HEK293 (cell line): ENCODE measurements around the gene PLPPR2.

Experiments used
- EGR2 ChIP-seq: fragments of 450-650 bp; formaldehyde crosslinking; IDR thresholded peaks from 2 replicates; pipeline ENCODE4 v1.5.1; 2016; ENCODE audit warnings: low read depth, missing biosample characterization, missing genetic modification characterization
- GLIS1 ChIP-seq: fragments of 450-650 bp; formaldehyde crosslinking; IDR thresholded peaks from 2 replicates; pipeline ENCODE4 v1.5.1; 2016; ENCODE audit warnings: missing biosample characterization, missing genetic modification characterization
- HOXA7 ChIP-seq: sonication (generic); formaldehyde crosslinking; IDR thresholded peaks from 2 replicates; pipeline ENCODE4 v1.8.1; 2022; ENCODE audit warnings: missing genetic modification reagents, borderline replicate concordance
- HOXD13 ChIP-seq: sonication (generic); formaldehyde crosslinking; IDR thresholded peaks from 2 replicates; pipeline ENCODE4 v1.8.0; 2022; ENCODE audit warnings: missing genetic modification reagents, borderline replicate concordance
- IKZF3 ChIP-seq: fragments of 450-650 bp; IDR thresholded peaks from 2 replicates; pipeline ENCODE4 v1.5.0; 2018; ENCODE audit warnings: missing biosample characterization, mild to moderate bottlenecking, missing genetic modification characterization, moderate library complexity
- KLF1 ChIP-seq: fragments of 450-650 bp; formaldehyde crosslinking; IDR thresholded peaks from 2 replicates; pipeline ENCODE4 v1.5.1; 2016; ENCODE audit warnings: missing biosample characterization, missing genetic modification characterization
- REPIN1 ChIP-seq: fragments of 450-650 bp; formaldehyde crosslinking; IDR thresholded peaks from 2 replicates; pipeline ENCODE4 v1.5.1; 2017; ENCODE audit warnings: missing biosample characterization, missing genetic modification characterization, low read depth
- SALL2 ChIP-seq: fragments of 450-650 bp; formaldehyde crosslinking; IDR thresholded peaks from 2 replicates; pipeline ENCODE4 v1.5.0; 2017; ENCODE audit warnings: missing biosample characterization, mild to moderate bottlenecking, missing genetic modification characterization, borderline replicate concordance
- SP2 ChIP-seq: fragments of 450-650 bp; formaldehyde crosslinking; IDR thresholded peaks from 2 replicates; pipeline ENCODE4 v1.5.1; 2016; ENCODE audit warnings: missing biosample characterization, missing genetic modification characterization
- TRIM28 ChIP-seq: IDR thresholded peaks from 2 replicates; pipeline ENCODE4 v1.6.1; 2011; ENCODE audit warnings: low read length, control low read depth, borderline replicate concordance
- ZBTB48 ChIP-seq: fragments of 450-650 bp; formaldehyde crosslinking; IDR thresholded peaks from 2 replicates; pipeline ENCODE4 v1.5.1; 2016; ENCODE audit warnings: missing biosample characterization, missing genetic modification characterization
- ZFP69B ChIP-seq: fragments of 450-650 bp; formaldehyde crosslinking; IDR thresholded peaks from 2 replicates; pipeline ENCODE4 v1.5.1; 2016; ENCODE audit warnings: missing biosample characterization, missing genetic modification characterization
- ZNF10 ChIP-seq: fragments of 450-650 bp; formaldehyde crosslinking; IDR thresholded peaks from 2 replicates; pipeline ENCODE4 v1.5.1; 2017; ENCODE audit warnings: missing biosample characterization, missing genetic modification characterization
- ZNF114 ChIP-seq: fragments of 450-650 bp; formaldehyde crosslinking; IDR thresholded peaks from 2 replicates; pipeline ENCODE4 v1.5.0; 2017; ENCODE audit warnings: missing biosample characterization, missing genetic modification characterization
- ZNF140 ChIP-seq: fragments of 450-650 bp; formaldehyde crosslinking; IDR thresholded peaks from 2 replicates; pipeline ENCODE4 v1.5.1; 2016; ENCODE audit warnings: missing biosample characterization, missing genetic modification characterization
- ZNF174 ChIP-seq: fragments of 450-650 bp; formaldehyde crosslinking; IDR thresholded peaks from 2 replicates; pipeline ENCODE4 v1.5.0; 2017; ENCODE audit warnings: missing biosample characterization, mild to moderate bottlenecking, missing genetic modification characterization
- ZNF2 ChIP-seq: fragments of 450-650 bp; formaldehyde crosslinking; IDR thresholded peaks from 2 replicates; pipeline ENCODE4 v1.5.1; 2016; ENCODE audit warnings: missing biosample characterization, missing genetic modification characterization
- ZNF202 ChIP-seq: fragments of 450-650 bp; formaldehyde crosslinking; IDR thresholded peaks from 2 replicates; pipeline ENCODE4 v1.5.1; 2016; ENCODE audit warnings: missing biosample characterization, missing genetic modification characterization, borderline replicate concordance
- ZNF223 ChIP-seq: fragments of 450-650 bp; formaldehyde crosslinking; IDR thresholded peaks from 2 replicates; pipeline ENCODE4 v1.5.1; 2016; ENCODE audit warnings: missing biosample characterization, missing genetic modification characterization
- ZNF239 ChIP-seq: fragments of 450-650 bp; formaldehyde crosslinking; IDR thresholded peaks from 2 replicates; pipeline ENCODE4 v1.5.1; 2016; ENCODE audit warnings: missing biosample characterization, missing genetic modification characterization
- ZNF266 ChIP-seq: fragments of 450-650 bp; formaldehyde crosslinking; IDR thresholded peaks from 2 replicates; pipeline ENCODE4 v1.5.1; 2016; ENCODE audit warnings: missing biosample characterization, missing genetic modification characterization, low read depth
- ZNF341 ChIP-seq: fragments of 450-650 bp; formaldehyde crosslinking; IDR thresholded peaks from 2 replicates; pipeline ENCODE4; 2016; ENCODE audit warnings: low read depth, missing biosample characterization, missing genetic modification characterization
- ZNF391 ChIP-seq: fragments of 450-650 bp; formaldehyde crosslinking; IDR thresholded peaks from 2 replicates; pipeline ENCODE4 v1.5.1; 2016; ENCODE audit warnings: low read depth, missing biosample characterization, missing genetic modification characterization, borderline replicate concordance
- ZNF394 ChIP-seq: fragments of 450-650 bp; formaldehyde crosslinking; IDR thresholded peaks from 2 replicates; pipeline ENCODE4 v1.5.1; 2016; ENCODE audit warnings: missing biosample characterization, missing genetic modification characterization, mild to moderate bottlenecking, moderate library complexity, borderline replicate concordance
- ZNF433 ChIP-seq: fragments of 450-650 bp; formaldehyde crosslinking; IDR thresholded peaks from 2 replicates; pipeline ENCODE4 v1.5.1; 2016; ENCODE audit warnings: missing biosample characterization, missing genetic modification characterization, low read depth
- ZNF521 ChIP-seq: fragments of 450-650 bp; formaldehyde crosslinking; IDR thresholded peaks from 2 replicates; pipeline ENCODE4 v1.5.1; 2017; ENCODE audit warnings: missing biosample characterization, mild to moderate bottlenecking, missing genetic modification characterization
- ZNF529 ChIP-seq: fragments of 450-650 bp; formaldehyde crosslinking; IDR thresholded peaks from 2 replicates; pipeline ENCODE4 v1.5.1; 2017; ENCODE audit warnings: missing genetic modification characterization, missing biosample characterization; ENCODE audit not compliant: insufficient replicate concordance
- ZNF610 ChIP-seq: fragments of 450-650 bp; formaldehyde crosslinking; IDR thresholded peaks from 2 replicates; pipeline ENCODE4 v1.5.1; 2016; ENCODE audit warnings: missing biosample characterization, missing genetic modification characterization, borderline replicate concordance
- ZNF654 ChIP-seq: fragments of 450-650 bp; formaldehyde crosslinking; IDR thresholded peaks from 2 replicates; pipeline ENCODE4 v1.5.1; 2016; ENCODE audit warnings: low read depth, missing biosample characterization, missing genetic modification characterization
- ZNF792 ChIP-seq: fragments of 450-650 bp; formaldehyde crosslinking; IDR thresholded peaks from 2 replicates; pipeline ENCODE4 v1.5.1; 2016; ENCODE audit warnings: missing biosample characterization, missing genetic modification characterization
- ZNF830 ChIP-seq: fragments of 450-650 bp; IDR thresholded peaks from 2 replicates; pipeline ENCODE4 v1.5.0; 2018; ENCODE audit warnings: missing biosample characterization, missing genetic modification characterization, low read depth, mild to moderate bottlenecking, moderate library complexity
- TF ChIP-seq, protein P1 (sequence below): fragments of 450-650 bp; formaldehyde crosslinking; IDR thresholded peaks from 2 replicates; pipeline ENCODE4 v1.5.1; 2016; ENCODE audit warnings: missing biosample characterization, missing genetic modification characterization
- TF ChIP-seq, protein P2 (sequence below): fragments of 450-650 bp; formaldehyde crosslinking; IDR thresholded peaks from 2 replicates; pipeline ENCODE4 v1.5.1; 2016; ENCODE audit warnings: missing biosample characterization, missing genetic modification characterization
- TF ChIP-seq, protein P3 (sequence below): fragments of 450-650 bp; formaldehyde crosslinking; IDR thresholded peaks from 2 replicates; pipeline ENCODE4 v1.5.1; 2017; ENCODE audit warnings: missing biosample characterization, missing genetic modification characterization
- TF ChIP-seq, protein P4 (sequence below): fragments of 450-650 bp; formaldehyde crosslinking; IDR thresholded peaks from 2 replicates; pipeline ENCODE4 v1.5.1; 2016; ENCODE audit warnings: missing biosample characterization, missing genetic modification characterization, low read depth

Gene PLPPR2

DNA sequence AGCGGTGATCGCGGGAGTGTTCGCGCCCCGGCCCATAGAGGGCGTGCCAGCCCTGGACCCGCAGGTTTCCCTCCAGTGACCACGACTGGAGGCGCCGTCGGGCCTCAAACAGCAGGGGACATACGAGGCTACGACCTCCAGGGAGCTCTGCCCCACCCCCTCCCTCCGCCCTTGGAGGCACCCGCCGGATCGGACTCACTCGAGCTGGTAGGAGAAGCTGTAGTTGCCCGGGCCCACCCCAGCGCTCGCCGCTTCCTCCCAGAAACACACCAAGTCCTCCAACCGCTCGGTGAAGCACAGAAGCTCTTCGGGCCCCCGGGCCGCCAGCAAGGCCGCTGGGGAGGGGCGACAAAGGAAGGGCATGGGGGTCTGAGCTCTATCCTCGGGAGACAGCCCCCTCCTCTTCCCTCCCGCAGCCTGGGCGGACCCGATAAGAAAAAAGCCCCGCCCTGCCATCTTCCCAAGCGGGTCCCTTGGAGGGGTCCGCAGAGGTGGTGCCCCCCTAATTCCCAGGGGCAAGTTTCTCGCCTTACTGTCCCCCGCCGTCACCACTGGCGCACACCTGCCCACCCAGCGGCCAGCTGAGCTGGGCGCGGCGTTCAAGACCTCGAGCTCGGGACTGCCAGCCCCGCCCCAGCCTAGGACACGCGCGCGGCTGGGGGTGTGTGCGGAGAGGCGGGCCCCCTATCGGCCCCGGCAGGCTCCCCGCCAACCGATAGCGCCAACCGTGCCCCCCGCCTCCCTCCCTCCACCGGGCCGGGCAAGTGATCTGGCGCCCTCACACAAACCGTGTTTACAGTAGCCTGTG lies 27.9 kb downstream of the PLPPR2 start (continued):
- TF ChIP-seq, protein P1, sequence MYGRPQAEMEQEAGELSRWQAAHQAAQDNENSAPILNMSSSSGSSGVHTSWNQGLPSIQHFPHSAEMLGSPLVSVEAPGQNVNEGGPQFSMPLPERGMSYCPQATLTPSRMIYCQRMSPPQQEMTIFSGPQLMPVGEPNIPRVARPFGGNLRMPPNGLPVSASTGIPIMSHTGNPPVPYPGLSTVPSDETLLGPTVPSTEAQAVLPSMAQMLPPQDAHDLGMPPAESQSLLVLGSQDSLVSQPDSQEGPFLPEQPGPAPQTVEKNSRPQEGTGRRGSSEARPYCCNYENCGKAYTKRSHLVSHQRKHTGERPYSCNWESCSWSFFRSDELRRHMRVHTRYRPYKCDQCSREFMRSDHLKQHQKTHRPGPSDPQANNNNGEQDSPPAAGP (tag by site-specific recombination), result peak; percentile 69
- TF ChIP-seq IKZF3 (tag by site-specific recombination) (peak; percentile 39; the same call in 1 of the 2 replicates), ZNF529 (no peak), ZNF391 (tag by site-specific recombination) (no peak), ZNF830 (tag by site-specific recombination) (no peak), TRIM28 (no peak), ZNF202 (tag by site-specific recombination) (no peak), SP2 (peak; percentile 89), ZNF394 (peak; percentile 83), ZNF114 (tag by site-specific recombination) (no peak), EGR2 (tag by site-specific recombination) (peak; percentile 32; the same call in 1 of the 2 replicates), KLF1 (peak; percentile 90), SALL2 (tag by site-specific recombination) (no peak), ZNF2 (tag by site-specific recombination) (peak; percentile 80), REPIN1 (tag by site-specific recombination) (no peak), ZNF433 (tag by site-specific recombination) (no peak), ZFP69B (tag by site-specific recombination) (peak; percentile 93), ZNF140 (tag by site-specific recombination) (no peak), HOXA7 (CRISPR knock-in tag) (no peak), ZNF239 (no peak), ZNF223 (tag by site-specific recombination) (no peak), ZBTB48 (tag by site-specific recombination) (no peak), GLIS1 (tag by site-specific recombination) (peak; percentile 96), ZNF10 (tag by site-specific recombination) (no peak), ZNF610 (tag by site-specific recombination) (no peak), HOXD13 (CRISPR knock-in tag) (no peak), ZNF654 (tag by site-specific recombination) (peak; percentile 27), ZNF266 (tag by site-specific recombination) (no peak), ZNF341 (tag by site-specific recombination) (peak; percentile 83), ZNF521 (tag by site-specific recombination) (no peak), ZNF792 (no peak), ZNF174 (no peak)
- TF ChIP-seq, protein P2, sequence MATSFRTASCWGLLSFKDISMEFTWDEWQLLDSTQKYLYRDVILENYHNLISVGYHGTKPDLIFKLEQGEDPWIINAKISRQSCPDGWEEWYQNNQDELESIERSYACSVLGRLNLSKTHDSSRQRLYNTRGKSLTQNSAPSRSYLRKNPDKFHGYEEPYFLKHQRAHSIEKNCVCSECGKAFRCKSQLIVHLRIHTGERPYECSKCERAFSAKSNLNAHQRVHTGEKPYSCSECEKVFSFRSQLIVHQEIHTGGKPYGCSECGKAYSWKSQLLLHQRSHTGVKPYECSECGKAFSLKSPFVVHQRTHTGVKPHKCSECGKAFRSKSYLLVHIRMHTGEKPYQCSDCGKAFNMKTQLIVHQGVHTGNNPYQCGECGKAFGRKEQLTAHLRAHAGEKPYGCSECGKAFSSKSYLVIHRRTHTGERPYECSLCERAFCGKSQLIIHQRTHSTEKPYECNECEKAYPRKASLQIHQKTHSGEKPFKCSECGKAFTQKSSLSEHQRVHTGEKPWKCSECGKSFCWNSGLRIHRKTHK (tag by site-specific recombination), result no peak
- TF ChIP-seq, protein P3, sequence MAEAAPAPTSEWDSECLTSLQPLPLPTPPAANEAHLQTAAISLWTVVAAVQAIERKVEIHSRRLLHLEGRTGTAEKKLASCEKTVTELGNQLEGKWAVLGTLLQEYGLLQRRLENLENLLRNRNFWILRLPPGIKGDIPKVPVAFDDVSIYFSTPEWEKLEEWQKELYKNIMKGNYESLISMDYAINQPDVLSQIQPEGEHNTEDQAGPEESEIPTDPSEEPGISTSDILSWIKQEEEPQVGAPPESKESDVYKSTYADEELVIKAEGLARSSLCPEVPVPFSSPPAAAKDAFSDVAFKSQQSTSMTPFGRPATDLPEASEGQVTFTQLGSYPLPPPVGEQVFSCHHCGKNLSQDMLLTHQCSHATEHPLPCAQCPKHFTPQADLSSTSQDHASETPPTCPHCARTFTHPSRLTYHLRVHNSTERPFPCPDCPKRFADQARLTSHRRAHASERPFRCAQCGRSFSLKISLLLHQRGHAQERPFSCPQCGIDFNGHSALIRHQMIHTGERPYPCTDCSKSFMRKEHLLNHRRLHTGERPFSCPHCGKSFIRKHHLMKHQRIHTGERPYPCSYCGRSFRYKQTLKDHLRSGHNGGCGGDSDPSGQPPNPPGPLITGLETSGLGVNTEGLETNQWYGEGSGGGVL, result peak; percentile 52
- TF ChIP-seq, protein P4, sequence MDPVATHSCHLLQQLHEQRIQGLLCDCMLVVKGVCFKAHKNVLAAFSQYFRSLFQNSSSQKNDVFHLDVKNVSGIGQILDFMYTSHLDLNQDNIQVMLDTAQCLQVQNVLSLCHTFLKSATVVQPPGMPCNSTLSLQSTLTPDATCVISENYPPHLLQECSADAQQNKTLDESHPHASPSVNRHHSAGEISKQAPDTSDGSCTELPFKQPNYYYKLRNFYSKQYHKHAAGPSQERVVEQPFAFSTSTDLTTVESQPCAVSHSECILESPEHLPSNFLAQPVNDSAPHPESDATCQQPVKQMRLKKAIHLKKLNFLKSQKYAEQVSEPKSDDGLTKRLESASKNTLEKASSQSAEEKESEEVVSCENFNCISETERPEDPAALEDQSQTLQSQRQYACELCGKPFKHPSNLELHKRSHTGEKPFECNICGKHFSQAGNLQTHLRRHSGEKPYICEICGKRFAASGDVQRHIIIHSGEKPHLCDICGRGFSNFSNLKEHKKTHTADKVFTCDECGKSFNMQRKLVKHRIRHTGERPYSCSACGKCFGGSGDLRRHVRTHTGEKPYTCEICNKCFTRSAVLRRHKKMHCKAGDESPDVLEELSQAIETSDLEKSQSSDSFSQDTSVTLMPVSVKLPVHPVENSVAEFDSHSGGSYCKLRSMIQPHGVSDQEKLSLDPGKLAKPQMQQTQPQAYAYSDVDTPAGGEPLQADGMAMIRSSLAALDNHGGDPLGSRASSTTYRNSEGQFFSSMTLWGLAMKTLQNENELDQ (tag by site-specific recombination), result no peak
